ENCODE measurements around the gene METRN.

DNA sequence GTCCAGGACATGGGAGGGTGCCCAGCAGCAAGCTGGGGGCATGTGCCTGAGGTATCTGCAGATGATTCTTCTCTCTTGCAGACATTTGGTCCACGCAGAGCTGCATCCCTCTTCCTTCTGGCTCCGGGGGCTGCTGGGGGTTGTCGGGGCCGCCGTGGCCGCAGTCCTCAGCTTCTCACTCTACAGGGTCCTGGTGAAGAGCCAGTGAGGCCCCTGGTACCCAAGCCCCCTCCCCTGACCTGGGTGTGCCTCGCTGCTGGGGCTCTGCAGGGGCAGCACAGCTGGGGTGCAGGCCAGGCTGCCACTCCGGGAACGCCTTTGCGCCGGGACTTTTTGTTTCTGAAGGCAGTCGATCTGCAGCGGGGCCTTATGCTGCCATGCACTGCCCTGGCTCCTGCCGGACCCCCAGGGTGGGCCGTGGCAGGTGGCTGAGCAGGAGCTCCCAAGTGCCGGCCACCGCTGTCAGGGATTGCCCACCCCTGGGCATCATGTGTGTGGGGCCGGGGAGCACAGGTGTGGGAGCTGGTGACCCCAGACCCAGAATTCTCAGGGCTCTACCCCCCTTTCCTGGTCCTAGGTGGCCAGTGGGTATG is 41.4 kb upstream of the METRN start:
- no peak for TF ChIP-seq POLR2A (IDR thresholded peaks at IDR 0.05)
- TF ChIP-seq, protein P1, sequence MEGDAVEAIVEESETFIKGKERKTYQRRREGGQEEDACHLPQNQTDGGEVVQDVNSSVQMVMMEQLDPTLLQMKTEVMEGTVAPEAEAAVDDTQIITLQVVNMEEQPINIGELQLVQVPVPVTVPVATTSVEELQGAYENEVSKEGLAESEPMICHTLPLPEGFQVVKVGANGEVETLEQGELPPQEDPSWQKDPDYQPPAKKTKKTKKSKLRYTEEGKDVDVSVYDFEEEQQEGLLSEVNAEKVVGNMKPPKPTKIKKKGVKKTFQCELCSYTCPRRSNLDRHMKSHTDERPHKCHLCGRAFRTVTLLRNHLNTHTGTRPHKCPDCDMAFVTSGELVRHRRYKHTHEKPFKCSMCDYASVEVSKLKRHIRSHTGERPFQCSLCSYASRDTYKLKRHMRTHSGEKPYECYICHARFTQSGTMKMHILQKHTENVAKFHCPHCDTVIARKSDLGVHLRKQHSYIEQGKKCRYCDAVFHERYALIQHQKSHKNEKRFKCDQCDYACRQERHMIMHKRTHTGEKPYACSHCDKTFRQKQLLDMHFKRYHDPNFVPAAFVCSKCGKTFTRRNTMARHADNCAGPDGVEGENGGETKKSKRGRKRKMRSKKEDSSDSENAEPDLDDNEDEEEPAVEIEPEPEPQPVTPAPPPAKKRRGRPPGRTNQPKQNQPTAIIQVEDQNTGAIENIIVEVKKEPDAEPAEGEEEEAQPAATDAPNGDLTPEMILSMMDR (IDR thresholded peaks at IDR 0.05) = no peak
- TF ChIP-seq POLR2AphosphoS5 (IDR thresholded peaks at IDR 0.05) = no peak
- TF ChIP-seq EP300 (IDR thresholded peaks at IDR 0.05; ENCODE audit: low read depth) = no peak

Data from transverse colon (tissue), 4 donors.